HG02938 (cell line): ENCODE results near the gene SREBF1.

ENCODE experiments used
- ATAC-seq: cut with Tn5 transposase; IDR thresholded peaks from one replicate; pipeline ENCODE4 v1.9.1; 2021; ENCODE audit warnings: mild to moderate bottlenecking, moderate library complexity; ENCODE audit not compliant: unreplicated experiment

Gene SREBF1

DNA sequence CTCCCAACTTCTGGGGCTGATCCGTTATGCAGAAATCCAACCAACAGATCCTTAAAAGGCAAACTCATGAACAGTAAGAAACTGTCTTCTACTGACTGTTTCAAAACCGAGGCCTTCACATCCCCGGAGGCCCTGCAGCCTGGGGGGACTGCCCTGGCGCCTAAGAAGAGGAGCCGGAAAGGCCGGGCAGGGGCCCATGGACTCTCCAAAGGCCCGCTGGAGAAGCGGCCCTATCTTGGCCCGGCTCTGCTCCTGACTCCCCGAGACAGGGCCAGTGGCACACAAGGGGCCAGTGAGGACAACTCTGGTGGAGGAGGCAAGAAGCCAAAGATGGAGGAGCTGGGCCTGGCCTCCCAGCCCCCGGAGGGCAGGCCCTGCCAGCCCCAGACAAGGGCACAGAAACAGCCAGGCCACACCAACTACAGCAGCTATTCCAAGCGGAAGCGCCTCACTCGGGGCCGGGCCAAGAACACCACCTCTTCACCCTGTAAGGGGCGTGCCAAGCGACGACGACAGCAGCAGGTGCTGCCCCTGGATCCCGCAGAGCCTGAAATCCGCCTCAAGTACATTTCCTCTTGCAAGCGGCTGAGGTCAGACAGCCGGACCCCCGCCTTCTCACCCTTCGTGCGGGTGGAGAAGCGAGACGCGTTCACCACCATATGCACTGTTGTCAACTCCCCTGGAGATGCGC, 39.5 kb downstream of the SREBF1 start:
- ATAC-seq = no peak

DNA sequence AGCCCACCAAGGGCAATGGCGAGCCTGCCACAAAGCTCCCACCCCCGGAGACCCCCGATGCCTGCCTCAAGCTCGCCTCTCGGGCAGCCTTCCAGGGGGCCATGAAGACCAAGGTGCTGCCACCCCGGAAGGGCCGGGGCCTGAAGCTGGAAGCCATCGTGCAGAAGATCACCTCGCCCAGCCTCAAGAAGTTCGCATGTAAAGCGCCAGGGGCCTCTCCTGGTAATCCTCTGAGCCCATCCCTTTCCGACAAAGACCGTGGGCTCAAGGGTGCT, 40.1 kb downstream of the SREBF1 start:
- no peak for ATAC-seq

- no peak for ATAC-seq
Measured at GRCh38 chr17:17795946-17796786, 40.6 kb downstream of the SREBF1 start.

DNA sequence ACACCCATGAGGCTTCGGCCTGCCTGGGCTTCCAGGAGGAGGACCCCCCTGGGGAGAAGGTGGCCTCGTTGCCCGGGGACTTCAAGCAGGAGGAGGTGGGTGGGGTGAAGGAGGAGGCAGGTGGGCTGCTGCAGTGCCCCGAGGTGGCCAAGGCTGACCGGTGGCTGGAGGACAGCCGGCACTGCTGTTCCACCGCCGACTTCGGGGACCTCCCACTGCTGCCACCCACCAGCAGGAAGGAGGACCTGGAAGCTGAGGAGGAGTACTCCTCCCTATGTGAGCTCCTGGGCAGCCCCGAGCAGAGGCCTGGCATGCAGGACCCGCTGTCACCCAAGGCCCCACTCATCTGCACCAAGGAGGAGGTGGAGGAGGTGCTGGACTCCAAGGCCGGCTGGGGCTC, 41.5 kb downstream of the SREBF1 start:
- no peak for ATAC-seq

DNA sequence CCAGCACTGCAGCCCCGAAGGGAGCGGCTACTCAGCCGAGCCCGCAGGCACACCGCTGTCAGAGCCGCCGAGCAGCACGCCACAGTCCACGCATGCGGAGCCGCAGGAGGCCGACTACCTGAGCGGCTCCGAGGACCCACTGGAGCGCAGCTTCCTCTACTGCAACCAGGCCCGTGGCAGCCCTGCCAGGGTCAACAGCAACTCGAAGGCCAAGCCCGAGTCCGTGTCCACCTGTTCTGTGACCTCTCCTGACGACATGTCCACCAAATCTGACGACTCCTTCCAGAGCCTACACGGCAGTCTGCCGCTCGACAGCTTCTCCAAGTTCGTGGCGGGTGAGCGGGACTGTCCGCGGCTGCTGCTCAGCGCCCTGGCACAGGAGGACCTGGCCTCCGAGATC, 42.4 kb downstream of the SREBF1 start:
- no peak for ATAC-seq

GRCh38 chr17:17793378-17794214, 43.2 kb downstream of the SREBF1 start:
- no peak for ATAC-seq

- no peak for ATAC-seq
Measured at GRCh38 chr17:17792551-17793377, 44.0 kb downstream of the SREBF1 start.

- no peak for ATAC-seq
Measured at GRCh38 chr17:17792037-17792550, 44.7 kb downstream of the SREBF1 start.

DNA sequence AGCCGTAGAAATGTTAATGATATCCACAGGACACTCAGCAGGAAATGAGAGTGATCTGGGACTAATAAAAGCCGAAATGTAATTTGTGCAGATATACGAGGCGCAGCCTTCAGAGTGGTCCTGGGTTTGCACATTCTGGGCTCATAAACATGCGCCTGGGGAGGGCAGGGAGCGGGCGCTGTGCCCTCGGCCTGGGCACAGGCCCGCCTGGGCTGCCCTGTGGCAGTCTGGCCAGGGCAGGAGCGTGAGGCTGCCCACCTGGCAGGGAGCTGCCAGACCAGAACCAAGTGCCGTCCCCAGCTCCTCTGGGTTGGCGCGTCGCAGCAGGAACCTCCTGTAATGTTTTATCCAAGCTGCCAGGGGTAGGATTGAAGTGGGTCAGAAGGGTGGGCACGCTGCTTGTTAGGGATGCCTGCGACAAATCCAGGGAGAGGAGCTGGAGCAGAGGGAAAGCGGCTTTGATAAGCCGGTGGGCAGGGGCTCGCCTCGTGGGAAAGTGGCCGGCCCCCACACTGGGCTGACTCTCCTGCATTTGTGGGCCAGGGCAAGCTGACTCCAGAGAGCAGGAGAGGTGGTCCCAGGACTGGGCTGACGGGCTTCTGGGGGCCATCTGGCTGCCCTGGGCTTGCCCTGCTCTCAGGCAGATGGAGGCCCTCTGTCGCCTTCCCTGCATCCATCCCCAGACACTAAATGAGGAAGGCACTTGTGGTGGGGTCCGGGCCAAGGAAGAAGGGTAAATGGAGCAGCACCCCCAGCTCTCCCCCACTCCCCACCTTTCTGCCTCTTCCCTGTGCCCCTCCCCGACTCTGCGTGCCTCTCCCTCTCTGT, 45.9 kb downstream of the SREBF1 start:
- no peak for ATAC-seq

DNA sequence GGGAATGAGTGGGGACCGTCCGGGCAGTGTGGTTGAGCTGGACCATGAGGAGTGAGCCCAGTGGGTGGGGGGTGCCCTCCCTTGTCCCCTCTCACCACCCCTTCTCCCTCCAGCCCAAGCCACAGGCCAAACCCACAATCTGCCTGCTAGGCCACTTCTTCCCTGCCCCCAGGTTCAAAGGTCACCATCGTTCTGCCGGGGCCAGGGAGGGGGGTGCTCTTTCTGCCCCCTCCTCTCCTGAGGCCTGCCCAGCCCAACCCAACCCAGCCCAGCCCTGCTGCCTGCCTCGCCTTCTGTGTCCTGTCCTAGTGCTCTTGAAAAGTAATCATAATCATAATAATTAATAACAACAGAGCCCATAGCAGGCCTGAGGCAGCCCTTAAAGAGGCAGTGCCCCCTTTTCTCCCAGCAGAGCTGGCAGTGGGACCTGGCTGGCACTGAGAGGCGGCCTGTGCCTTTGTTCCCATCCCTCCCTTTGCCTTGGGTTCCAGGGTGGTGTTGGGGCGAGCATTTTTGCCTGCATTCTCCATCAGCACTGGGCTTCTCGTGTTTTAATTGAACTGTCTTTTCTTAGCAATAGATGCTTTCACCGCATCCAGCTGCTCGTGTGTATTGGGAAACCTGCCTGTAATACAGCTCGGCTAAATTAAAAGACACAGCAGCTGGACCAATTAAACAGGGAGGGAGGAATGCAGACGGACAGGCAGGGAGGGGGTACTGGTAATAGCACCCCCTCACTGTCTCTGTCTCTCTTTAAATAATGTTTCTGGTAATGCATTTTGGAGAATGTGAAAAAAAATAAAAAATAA, 46.8 kb downstream of the SREBF1 start:
- ATAC-seq = no peak

GRCh38 chr17:17789410-17789809, 47.4 kb downstream of the SREBF1 start:
- no peak for ATAC-seq

- ATAC-seq = no peak
Measured at GRCh38 chr17:17788967-17789366, 47.8 kb downstream of the SREBF1 start.

- ATAC-seq = no peak
Measured at GRCh38 chr17:17787568-17787967, 49.2 kb downstream of the SREBF1 start.

DNA sequence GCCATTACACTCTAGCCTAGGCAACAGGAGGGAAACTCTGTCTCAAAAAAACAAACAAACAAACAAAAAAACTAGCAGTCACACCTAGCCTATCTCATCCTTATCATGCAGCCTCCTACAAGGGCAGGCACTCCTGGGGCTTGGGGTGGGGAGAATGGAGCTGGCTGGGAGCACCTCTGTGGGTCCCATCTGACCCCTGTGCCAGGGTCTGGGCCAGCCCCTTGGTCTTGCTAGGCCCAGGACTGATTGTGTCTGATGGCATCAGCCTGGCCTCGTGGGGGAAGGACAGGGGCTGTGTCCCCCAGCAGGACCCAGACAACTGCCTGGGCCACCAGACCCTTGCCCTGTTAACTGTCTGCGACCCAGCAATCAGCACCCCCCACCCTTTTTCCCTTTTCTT, 49.8 kb downstream of the SREBF1 start:
- no peak for ATAC-seq

GRCh38 chr17:17785407-17785806, 51.4 kb downstream of the SREBF1 start:
- no peak for ATAC-seq

GRCh38 chr17:17784657-17785267, 52.0 kb downstream of the SREBF1 start:
- no peak for ATAC-seq

- no peak for ATAC-seq
Measured at GRCh38 chr17:17783825-17784656, 52.7 kb downstream of the SREBF1 start.
